Esophagus muscularis mucosa (tissue), 4 donors: ENCODE measurements around the gene PFN3. TPM values are rescaled to one million over a fixed set of nuclear protein-coding genes. Genes with fewer than 3 reads are reported as not detected.
A peak's percentile ranks its signal among the peaks of the same experiment; 100 is the strongest.

Source experiments
- DNase-seq: peaks from one replicate; pipeline ENCODE4 v3.0.0-alpha.2; 2017; ENCODE audit errors: extremely low spot score
- H3K27ac ChIP-seq, 4 donors: fragments of 200-600 bp; sonication (generic); replicated peaks in 1 of 4; 1 replicate in 3 of 4; 2 replicates in 1 of 4; pipeline ENCODE4 v1.5.1; 2016 to 2019; ENCODE audit warnings: mild to moderate bottlenecking in 1 of 4
- H3K27me3 ChIP-seq, 4 donors: fragments of 200-600 bp; sonication (generic); one replicate each; pipeline versions ENCODE4 v1.5.1 to v1.6.0; 2016 to 2019
- H3K36me3 ChIP-seq, 4 donors: fragments of 200-600 bp; sonication (generic); one replicate each; pipeline ENCODE4 v1.5.1; 2016 to 2019
- H3K4me1 ChIP-seq, 4 donors: fragments of 200-600 bp; sonication (generic); one replicate each; pipeline ENCODE4 v1.5.1; 2016 to 2019
- H3K4me3 ChIP-seq, 4 donors: fragments of 200-600 bp; sonication (generic); 1 replicate in 2 of 4; 2 replicates in 2 of 4; pipeline ENCODE4 v1.5.1; 2016 to 2019; ENCODE audit warnings: mild to moderate bottlenecking in 4 of 4, moderate library complexity in 1 of 4
- H3K9me3 ChIP-seq, 4 donors: fragments of 200-600 bp; sonication (generic); 1 replicate in 3 of 4; 2 replicates in 1 of 4; pipeline ENCODE4 v1.5.1; 2016 to 2019
- EP300 ChIP-seq: sonication (generic); formaldehyde crosslinking; IDR thresholded peaks from one replicate; pipeline ENCODE4 v1.6.1; 2017; ENCODE audit warnings: antibody characterized with exemption
- POLR2A ChIP-seq: fragments of 450-650 bp; IDR thresholded peaks from one replicate; pipeline ENCODE4 v1.6.1; 2017; ENCODE audit warnings: antibody characterized with exemption, moderate library complexity, mild to moderate bottlenecking, low read depth
- POLR2AphosphoS5 ChIP-seq, 2 donors: sonication (generic); formaldehyde crosslinking; IDR thresholded peaks; one replicate each; pipeline ENCODE4 v1.6.1; 2017; ENCODE audit warnings: antibody characterized with exemption in 2 of 2
- WGBS: methylation state at CpG from one replicate; pipeline ENCODE4 v1.1.5; 2018; 5-methylcytosine and 5-hydroxymethylcytosine counted together
- intact Hi-C: fragments of 100-400 bp; cut with DNase I; formaldehyde crosslinking; loops from one replicate; pipeline ENCODE4 v1.15.1; 2023
- total RNA-seq, 4 donors: library from RNA; depleted of rRNA; stranded (reverse); fragments of >200 nt; gene quantifications; one replicate each; pipeline versions ENCODE4 v1.1.0 to v1.2.1, GENCODE V29; 2016
- TF ChIP-seq, protein P1 (sequence below), 3 experiments: fragments of 200-600 bp in 2 of 3; fragments of 450-650 bp in 1 of 3; sonication (generic) in 2 of 3; IDR thresholded peaks; one replicate each; pipeline ENCODE4 v1.5.1; 2017 to 2019; ENCODE audit warnings: antibody characterized with exemption in 3 of 3, mild to moderate bottlenecking in 2 of 3, moderate library complexity in 1 of 3

Gene PFN3
- total RNA-seq, 4 donors from 2014 or later = not detected

- Histone ChIP-seq H3K4me3 (peak overlapping the region; percentile 34 to 58 (median 42)), H3K36me3 (no peaks in the 10 kb centered on the region), H3K9me3 (no peaks in the 10 kb centered on the region), H3K4me1 (peaks cover 17 to 32% (median 22%) of the 10 kb centered on the region in 4 donors), H3K27ac (peak overlapping the region in 1 of 4 donors; percentile 40), H3K27me3 (no peaks in the 10 kb centered on the region)
- DNase-seq = no peak
- intact Hi-C loops = no loop called here
- no peak for TF ChIP-seq POLR2AphosphoS5 (IDR thresholded peaks at IDR 0.05)
- TF ChIP-seq, protein P1, sequence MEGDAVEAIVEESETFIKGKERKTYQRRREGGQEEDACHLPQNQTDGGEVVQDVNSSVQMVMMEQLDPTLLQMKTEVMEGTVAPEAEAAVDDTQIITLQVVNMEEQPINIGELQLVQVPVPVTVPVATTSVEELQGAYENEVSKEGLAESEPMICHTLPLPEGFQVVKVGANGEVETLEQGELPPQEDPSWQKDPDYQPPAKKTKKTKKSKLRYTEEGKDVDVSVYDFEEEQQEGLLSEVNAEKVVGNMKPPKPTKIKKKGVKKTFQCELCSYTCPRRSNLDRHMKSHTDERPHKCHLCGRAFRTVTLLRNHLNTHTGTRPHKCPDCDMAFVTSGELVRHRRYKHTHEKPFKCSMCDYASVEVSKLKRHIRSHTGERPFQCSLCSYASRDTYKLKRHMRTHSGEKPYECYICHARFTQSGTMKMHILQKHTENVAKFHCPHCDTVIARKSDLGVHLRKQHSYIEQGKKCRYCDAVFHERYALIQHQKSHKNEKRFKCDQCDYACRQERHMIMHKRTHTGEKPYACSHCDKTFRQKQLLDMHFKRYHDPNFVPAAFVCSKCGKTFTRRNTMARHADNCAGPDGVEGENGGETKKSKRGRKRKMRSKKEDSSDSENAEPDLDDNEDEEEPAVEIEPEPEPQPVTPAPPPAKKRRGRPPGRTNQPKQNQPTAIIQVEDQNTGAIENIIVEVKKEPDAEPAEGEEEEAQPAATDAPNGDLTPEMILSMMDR (IDR thresholded peaks at IDR 0.05) = no peak
- no peak for TF ChIP-seq POLR2A
- no peak for TF ChIP-seq EP300
- 47% methylated on average over 4 of the region's 5 CpGs for WGBS
These were observed 42.1 kb downstream of the PFN3 start for GRCh38 chr5:177358370-177358819.

GRCh38 chr5:177357459-177358351 is 42.8 kb downstream of the PFN3 start, which contains the start of gene RGS14:
TSS of gene RGS14 (plus strand) at chr5:177357924. CDS start at chr5:177358025, 101 bp downstream.
- WGBS = 60% methylated on average over 30 of the region's 37 CpGs
- H3K4me3 ChIP-seq = peak within 1 kb of the TSS; percentile 34 to 58 (median 42)
- DNase-seq = no peak
- intact Hi-C loops = no loop called here
- peak within 1 kb of the TSS in 2 of 4 donors; percentile 16 to 40 for H3K27ac ChIP-seq
- H3K9me3 ChIP-seq = no peaks in the 10 kb centered on the region
- TF ChIP-seq, protein P1 (IDR thresholded peaks at IDR 0.05) = no peak
- no peak for TF ChIP-seq POLR2A
- no peak for TF ChIP-seq POLR2AphosphoS5 (IDR thresholded peaks at IDR 0.05)
- TF ChIP-seq EP300 = no peak
- peaks cover 10 to 25% (median 15%) of the 10 kb centered on the region in 4 donors for H3K4me1 ChIP-seq
- H3K27me3 ChIP-seq = no peaks in the 10 kb centered on the region
- no peaks in the 10 kb centered on the region for H3K36me3 ChIP-seq

- H3K27ac ChIP-seq = no peak overlapping the region
- intact Hi-C loops = no loop called here
- peaks cover 9 to 22% (median 16%) of the 10 kb centered on the region in 4 donors for H3K4me1 ChIP-seq
- H3K27me3 ChIP-seq = no peaks in the 10 kb centered on the region
- 89% methylated on average over 4 of the region's 5 CpGs for WGBS
- no peaks in the 10 kb centered on the region for H3K36me3 ChIP-seq
- no peak for DNase-seq
- no peaks in the 10 kb centered on the region for H3K9me3 ChIP-seq
- no peak overlapping the region for H3K4me3 ChIP-seq
- TF ChIP-seq EP300 (no peak), POLR2AphosphoS5 (IDR thresholded peaks at IDR 0.05) (no peak), POLR2A (no peak)
- TF ChIP-seq, protein P1 (IDR thresholded peaks at IDR 0.05) = no peak
These were observed 43.4 kb downstream of the PFN3 start for GRCh38 chr5:177357146-177357458.

GRCh38 chr5:177356746-177357145 is 43.7 kb downstream of the PFN3 start:
- DNase-seq = no peak
- H3K4me1 ChIP-seq = peaks cover 8 to 23% (median 16%) of the 10 kb centered on the region in 4 donors
- no peaks in the 10 kb centered on the region for H3K9me3 ChIP-seq
- TF ChIP-seq POLR2A (no peak), POLR2AphosphoS5 (IDR thresholded peaks at IDR 0.05) (no peak), EP300 (no peak)
- TF ChIP-seq, protein P1 (IDR thresholded peaks at IDR 0.05) = no peak
- H3K27me3 ChIP-seq = no peaks in the 10 kb centered on the region
- H3K36me3 ChIP-seq = no peaks in the 10 kb centered on the region
- H3K27ac ChIP-seq = no peak overlapping the region
- intact Hi-C loops = no loop called here
- WGBS = 69% methylated on average over 3 of the region's 3 CpGs
- H3K4me3 ChIP-seq = no peak overlapping the region
